Loucy (cell line): ENCODE data around the gene BOD1L1.

Source experiments
- H2AFZ ChIP-seq: fragments of 200-600 bp; sonication (generic); 2 replicates; pipeline ENCODE4 v1.6.0; 2016; ENCODE audit warnings: antibody characterized with exemption, mild to moderate bottlenecking, low read length, moderate library complexity
- H3F3A ChIP-seq: fragments of 200-600 bp; 2 replicates; pipeline ENCODE4 v1.6.0; 2016; ENCODE audit warnings: antibody characterized with exemption, low read depth, mild to moderate bottlenecking
- H3K27me3 ChIP-seq: fragments of 200-600 bp; sonication (generic); 2 replicates; pipeline ENCODE4 v1.6.1; 2014; ENCODE audit warnings: low read length, mild to moderate bottlenecking; ENCODE audit not compliant: insufficient read depth, poor library complexity, severe bottlenecking
- H3K36me3 ChIP-seq: fragments of 200-600 bp; sonication (generic); 2 replicates; pipeline ENCODE4 v1.6.1; 2016; ENCODE audit warnings: low read length; ENCODE audit not compliant: insufficient read depth
- H3K4me1 ChIP-seq: fragments of 200-600 bp; sonication (generic); 2 replicates; pipeline ENCODE4 v1.5.1; 2014; ENCODE audit warnings: low read length, mild to moderate bottlenecking; ENCODE audit not compliant: insufficient read depth, poor library complexity, severe bottlenecking
- H3K4me2 ChIP-seq: fragments of 200-600 bp; sonication (generic); 2 replicates; pipeline ENCODE4 v1.6.0; 2014; ENCODE audit warnings: antibody characterized with exemption, low read length, low read depth, mild to moderate bottlenecking; ENCODE audit not compliant: poor library complexity, severe bottlenecking
- H3K4me3 ChIP-seq: fragments of 200-600 bp; sonication (generic); 2 replicates; pipeline ENCODE4 v1.5.1; 2014; ENCODE audit warnings: low read length, mild to moderate bottlenecking, mixed read lengths; ENCODE audit not compliant: poor library complexity, severe bottlenecking
- H3K79me2 ChIP-seq: fragments of 200-600 bp; sonication (generic); 2 replicates; pipeline ENCODE4 v1.6.1; 2014; ENCODE audit warnings: low read length; ENCODE audit not compliant: insufficient read depth
- H3K9ac ChIP-seq: fragments of 200-600 bp; sonication (generic); 2 replicates; pipeline ENCODE4 v1.6.0; 2014; ENCODE audit warnings: mild to moderate bottlenecking, low read depth, low read length, moderate library complexity; ENCODE audit not compliant: poor library complexity, severe bottlenecking
- H3K9me2 ChIP-seq: fragments of 200-600 bp; sonication (generic); replicated peaks from 2 replicates; pipeline ENCODE4 v1.6.1; 2016; ENCODE audit warnings: low read depth, low read length, mixed read lengths
- H3K9me3 ChIP-seq: fragments of 200-600 bp; sonication (generic); 2 replicates; pipeline ENCODE4 v1.6.1; 2014; ENCODE audit warnings: mild to moderate bottlenecking, antibody characterized with exemption, low read length, low read depth; ENCODE audit not compliant: insufficient read depth
- H4K20me1 ChIP-seq: fragments of 200-600 bp; sonication (generic); 2 replicates; pipeline ENCODE4 v1.6.0; 2014; ENCODE audit warnings: antibody characterized with exemption, low read length, mild to moderate bottlenecking; ENCODE audit not compliant: insufficient read depth, poor library complexity, severe bottlenecking
- EZH2phosphoT487 ChIP-seq: fragments of 200-600 bp; IDR thresholded peaks from 2 replicates; pipeline ENCODE4 v1.6.1; 2018; ENCODE audit warnings: antibody characterized with exemption, mild to moderate bottlenecking, moderate library complexity, borderline replicate concordance
- TF ChIP-seq, protein P1 (sequence below): fragments of 200-600 bp; sonication (generic); conservative IDR thresholded peaks from 2 replicates; pipeline ENCODE4 v1.5.1; 2014; ENCODE audit warnings: mild to moderate bottlenecking, antibody characterized with exemption, low read length

Gene BOD1L1

DNA sequence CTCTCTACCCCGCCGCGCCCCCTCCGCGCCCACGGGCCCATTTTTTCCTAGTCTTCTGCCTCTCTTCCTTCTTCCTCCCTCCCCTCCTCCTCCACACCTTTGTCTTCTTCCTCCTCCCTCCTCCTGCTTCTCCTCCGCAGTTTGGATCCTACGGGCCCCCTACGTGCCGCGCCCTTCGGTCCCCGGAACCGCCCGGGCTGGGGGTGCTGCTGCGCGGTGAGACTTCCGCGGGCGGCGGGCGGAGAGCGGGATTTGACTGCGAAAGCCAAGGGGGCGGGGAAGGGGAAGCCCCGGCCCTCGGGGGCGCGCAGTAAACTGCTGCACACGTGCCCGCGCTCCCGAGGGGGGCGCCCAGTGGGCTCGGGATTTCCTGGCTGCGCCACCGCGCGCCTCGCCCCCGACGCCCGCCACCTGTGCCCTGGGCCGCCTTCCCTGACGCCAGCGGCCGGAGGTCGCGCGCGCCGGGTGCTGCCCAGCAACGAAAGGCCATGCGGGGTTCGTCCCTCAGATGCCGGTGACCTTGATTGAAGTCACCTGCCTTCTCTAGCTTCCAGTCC is 80.0 kb downstream of the BOD1L1 start:
- Histone ChIP-seq H3K27me3 (no peaks in the 10 kb centered on the region), H3F3A (no peaks in the 10 kb centered on the region), H3K9me2 (no peaks in the 10 kb centered on the region), H3K4me2 (no peak overlapping the region), H4K20me1 (no peaks in the 10 kb centered on the region), H3K4me1 (peaks cover 4% of the 10 kb centered on the region), H2AFZ (no peak overlapping the region), H3K9me3 (no peaks in the 10 kb centered on the region), H3K4me3 (no peak overlapping the region), H3K79me2 (no peaks in the 10 kb centered on the region), H3K36me3 (no peaks in the 10 kb centered on the region), H3K9ac (no peak overlapping the region)
- TF ChIP-seq EZH2phosphoT487, result no peak
- TF ChIP-seq, protein P1, sequence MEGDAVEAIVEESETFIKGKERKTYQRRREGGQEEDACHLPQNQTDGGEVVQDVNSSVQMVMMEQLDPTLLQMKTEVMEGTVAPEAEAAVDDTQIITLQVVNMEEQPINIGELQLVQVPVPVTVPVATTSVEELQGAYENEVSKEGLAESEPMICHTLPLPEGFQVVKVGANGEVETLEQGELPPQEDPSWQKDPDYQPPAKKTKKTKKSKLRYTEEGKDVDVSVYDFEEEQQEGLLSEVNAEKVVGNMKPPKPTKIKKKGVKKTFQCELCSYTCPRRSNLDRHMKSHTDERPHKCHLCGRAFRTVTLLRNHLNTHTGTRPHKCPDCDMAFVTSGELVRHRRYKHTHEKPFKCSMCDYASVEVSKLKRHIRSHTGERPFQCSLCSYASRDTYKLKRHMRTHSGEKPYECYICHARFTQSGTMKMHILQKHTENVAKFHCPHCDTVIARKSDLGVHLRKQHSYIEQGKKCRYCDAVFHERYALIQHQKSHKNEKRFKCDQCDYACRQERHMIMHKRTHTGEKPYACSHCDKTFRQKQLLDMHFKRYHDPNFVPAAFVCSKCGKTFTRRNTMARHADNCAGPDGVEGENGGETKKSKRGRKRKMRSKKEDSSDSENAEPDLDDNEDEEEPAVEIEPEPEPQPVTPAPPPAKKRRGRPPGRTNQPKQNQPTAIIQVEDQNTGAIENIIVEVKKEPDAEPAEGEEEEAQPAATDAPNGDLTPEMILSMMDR, result no peak

DNA sequence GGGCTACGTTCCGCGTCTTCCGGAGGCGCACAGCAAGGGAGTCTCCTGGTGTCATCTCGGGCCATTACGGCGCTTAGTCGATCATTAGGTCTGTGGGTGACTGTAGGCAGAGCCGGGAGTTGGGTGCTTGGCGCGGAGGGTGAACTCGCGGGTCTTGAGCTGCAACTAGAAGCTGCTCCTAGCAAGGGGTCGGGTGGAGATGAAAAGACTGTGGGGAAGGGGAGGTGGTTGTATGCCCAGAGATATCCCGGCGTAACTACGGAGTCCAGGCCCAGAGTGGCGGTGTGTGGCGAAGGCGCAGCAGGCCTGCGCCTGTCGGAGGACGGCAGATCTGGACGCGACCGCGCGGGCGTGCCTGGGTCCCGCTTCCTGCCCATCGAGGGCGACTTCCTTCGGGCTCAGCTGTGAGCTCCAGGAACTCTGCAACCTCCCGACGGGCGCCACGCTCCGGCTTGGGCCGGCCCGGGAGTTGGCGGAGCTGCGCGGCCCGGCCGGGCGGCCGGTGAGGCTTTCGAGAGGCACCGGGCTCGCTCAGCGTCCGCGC is 80.5 kb downstream of the BOD1L1 start:
- Histone ChIP-seq H3K9me3 (no peaks in the 10 kb centered on the region), H3K27me3 (no peaks in the 10 kb centered on the region), H3F3A (no peaks in the 10 kb centered on the region), H3K9me2 (no peaks in the 10 kb centered on the region), H3K79me2 (no peaks in the 10 kb centered on the region), H3K9ac (no peak overlapping the region), H3K4me1 (peaks cover 4% of the 10 kb centered on the region), H2AFZ (no peak overlapping the region), H3K36me3 (no peaks in the 10 kb centered on the region), H4K20me1 (no peaks in the 10 kb centered on the region), H3K4me3 (no peak overlapping the region), H3K4me2 (no peak overlapping the region)
- TF ChIP-seq EZH2phosphoT487, result no peak
- TF ChIP-seq, protein P1, result no peak

DNA sequence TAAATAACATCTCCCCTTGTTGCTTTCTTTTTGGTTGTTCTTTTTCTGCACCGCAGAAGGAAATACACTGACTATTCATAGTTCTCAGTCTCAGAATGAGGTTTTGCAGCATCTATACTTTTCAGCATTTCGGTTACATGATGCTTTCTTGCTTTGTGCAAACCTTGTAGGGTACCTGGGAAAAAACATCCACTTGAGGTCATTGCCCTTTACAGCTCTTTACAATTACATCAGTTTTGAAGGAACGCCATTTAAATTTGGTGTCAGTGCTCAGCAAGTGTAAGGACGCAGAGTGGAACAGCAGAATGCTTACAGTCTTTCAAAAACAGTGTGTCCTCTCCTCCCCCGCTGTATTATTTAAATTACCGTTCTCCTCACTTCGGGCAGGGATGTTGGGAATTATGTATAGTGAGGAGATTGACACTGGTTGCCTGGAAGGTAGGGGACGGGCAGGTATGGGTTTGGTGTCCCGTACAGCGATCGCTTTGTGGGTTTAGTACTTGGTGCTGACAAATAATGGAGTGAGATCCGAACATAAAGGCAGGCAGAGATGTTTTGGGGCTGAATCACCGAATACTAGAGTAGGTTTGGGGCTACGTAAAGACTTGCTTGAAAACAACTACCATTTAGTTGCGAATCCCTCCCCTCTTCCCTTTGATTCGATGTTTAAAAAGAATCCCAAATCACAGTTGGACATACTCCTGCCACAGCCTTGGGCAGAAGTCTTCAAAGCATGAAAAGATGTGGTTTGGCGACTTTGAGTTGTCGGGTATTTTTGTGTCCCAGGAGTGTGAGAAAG is 81.2 kb downstream of the BOD1L1 start:
- H4K20me1 ChIP-seq, result no peaks in the 10 kb centered on the region
- H3K4me1 ChIP-seq, result peaks cover 4% of the 10 kb centered on the region
- H2AFZ ChIP-seq, result no peak overlapping the region
- no peak for TF ChIP-seq EZH2phosphoT487
- TF ChIP-seq, protein P1, result no peak
- H3K4me2 ChIP-seq, result no peak overlapping the region
- no peaks in the 10 kb centered on the region for H3K36me3 ChIP-seq
- H3K9ac ChIP-seq, result no peak overlapping the region
- H3F3A ChIP-seq, result no peaks in the 10 kb centered on the region
- no peaks in the 10 kb centered on the region for H3K27me3 ChIP-seq
- no peaks in the 10 kb centered on the region for H3K9me2 ChIP-seq
- H3K79me2 ChIP-seq, result no peaks in the 10 kb centered on the region
- H3K9me3 ChIP-seq, result no peaks in the 10 kb centered on the region
- no peak overlapping the region for H3K4me3 ChIP-seq
